IPS DF 4.7 (cell line): ENCODE data around the gene ECPAS.
"Not testable (repeated sequence)": the region's sequence is repeated elsewhere in the genome, so short reads cannot be mapped to it uniquely, and the experiment has no call there.

ENCODE experiments used
- DNase-seq: peaks from one replicate; pipeline ENCODE4 v3.0.0-alpha.2; 2013; ENCODE audit warnings: low spot score; ENCODE audit errors: extremely low read depth

The ECPAS gene

GRCh38 chr9:111477677-111478076 lies 6.5 kb downstream of the ECPAS start:
- no peak for DNase-seq

- no peak for DNase-seq
Measured at GRCh38 chr9:111475195-111475594, 9.0 kb downstream of the ECPAS start.

- no peak for DNase-seq
Measured at GRCh38 chr9:111474385-111474784, 9.8 kb downstream of the ECPAS start.

- DNase-seq: no peak
Measured at GRCh38 chr9:111467778-111468367, 16.3 kb downstream of the ECPAS start.

GRCh38 chr9:111463048-111463447 lies 21.1 kb downstream of the ECPAS start:
- DNase-seq: no peak

- no peak for DNase-seq
Measured at GRCh38 chr9:111458139-111459009, 25.8 kb downstream of the ECPAS start.

- no peak for DNase-seq
Measured at GRCh38 chr9:111456529-111456928, 27.7 kb downstream of the ECPAS start.

- DNase-seq: no peak
Measured at GRCh38 chr9:111455638-111456037, 28.5 kb downstream of the ECPAS start.

- no peak for DNase-seq
Measured at GRCh38 chr9:111454751-111455150, 29.4 kb downstream of the ECPAS start.

- DNase-seq: no peak
Measured at GRCh38 chr9:111451570-111451969, 32.6 kb downstream of the ECPAS start.

GRCh38 chr9:111450124-111450523 lies 34.1 kb downstream of the ECPAS start:
- DNase-seq: no peak

- no peak for DNase-seq
Measured at GRCh38 chr9:111449705-111450104, 34.5 kb downstream of the ECPAS start.

- not testable (repeated sequence) for DNase-seq
Measured at GRCh38 chr9:111445799-111446198, 38.4 kb downstream of the ECPAS start.

- no peak for DNase-seq
Measured at GRCh38 chr9:111443454-111443853, 40.7 kb downstream of the ECPAS start.

- DNase-seq: no peak
Measured at GRCh38 chr9:111442360-111443027, 41.7 kb downstream of the ECPAS start.

- no peak for DNase-seq
Measured at GRCh38 chr9:111440226-111440625, 44.0 kb downstream of the ECPAS start.

- DNase-seq: no peak
Measured at GRCh38 chr9:111438541-111439235, 45.5 kb downstream of the ECPAS start.

- no peak for DNase-seq
Measured at GRCh38 chr9:111436571-111436970, 47.6 kb downstream of the ECPAS start.

- no peak for DNase-seq
Measured at GRCh38 chr9:111433082-111433481, 51.1 kb downstream of the ECPAS start.

GRCh38 chr9:111431684-111432083 lies 52.5 kb downstream of the ECPAS start:
- no peak for DNase-seq

- DNase-seq: no peak
Measured at GRCh38 chr9:111429175-111429574, 55.0 kb downstream of the ECPAS start.

GRCh38 chr9:111427186-111427585 lies 57.0 kb downstream of the ECPAS start:
- DNase-seq: no peak
